Prostate gland (tissue), 2 donors: Measurements from ENCODE around the gene DGKQ. TPM values are rescaled to one million over a fixed set of nuclear protein-coding genes. Genes with fewer than 3 reads are reported as not detected.

Source experiments
- DNase-seq: peaks from one replicate; pipeline ENCODE4 v3.0.0-alpha.2; 2019; ENCODE audit warnings: low spot score
- H3K27ac ChIP-seq, 2 donors: fragments of 200-600 bp; sonication (generic); 2 replicates each; pipeline ENCODE4 v1.5.1; 2017 to 2019
- H3K27me3 ChIP-seq: fragments of 200-600 bp; sonication (generic); replicated peaks from 2 replicates; pipeline ENCODE4 v1.5.1; 2019; ENCODE audit not compliant: insufficient read depth
- H3K36me3 ChIP-seq, 2 donors: fragments of 200-600 bp; sonication (generic); 1 replicate in 1 of 2; 2 replicates in 1 of 2; pipeline versions ENCODE4 v1.5.1 to v1.8.1; 2017 to 2019
- H3K4me1 ChIP-seq: fragments of 200-600 bp; sonication (generic); replicated peaks from 2 replicates; pipeline ENCODE4 v1.5.1; 2019
- H3K4me3 ChIP-seq, 2 donors: fragments of 200-600 bp; sonication (generic); 2 replicates each; pipeline ENCODE4 v1.5.1; 2017 to 2019
- H3K9me3 ChIP-seq: fragments of 200-600 bp; sonication (generic); 2 replicates; pipeline ENCODE4 v1.5.1; 2017
- POLR2A ChIP-seq: fragments of 450-650 bp; IDR thresholded peaks from one replicate; pipeline ENCODE4 v1.6.1; 2016; ENCODE audit warnings: antibody characterized with exemption, mild to moderate bottlenecking
- POLR2AphosphoS5 ChIP-seq: sonication (generic); formaldehyde crosslinking; IDR thresholded peaks from one replicate; pipeline ENCODE4 v1.6.1; 2017; ENCODE audit warnings: antibody characterized with exemption
- WGBS: methylation state at CpG from one replicate; pipeline ENCODE4 v1.1.5; 2018; 5-methylcytosine and 5-hydroxymethylcytosine counted together
- intact Hi-C: fragments of 100-400 bp; cut with DNase I; formaldehyde crosslinking; loops from one replicate; pipeline ENCODE4 v1.14.2; 2022
- total RNA-seq, 2 donors: library from RNA; depleted of rRNA; stranded (reverse); fragments of >200 nt; gene quantifications; one replicate each; pipeline ENCODE4 v1.1.0, GENCODE V29; 2016
- TF ChIP-seq, protein P1 (sequence below), 4 experiments: fragments of 200-600 bp in 2 of 4; fragments of 450-650 bp in 2 of 4; sonication (generic) in 2 of 4; IDR thresholded peaks; 1 replicate in 3 of 4; 2 replicates in 1 of 4; pipeline ENCODE4 v1.5.1; 2016 to 2019; ENCODE audit warnings: antibody characterized with exemption in 4 of 4, mild to moderate bottlenecking in 2 of 4, moderate library complexity in 2 of 4

DGKQ gene
- total RNA-seq, 2 donors from 2014 or later = 10.4 to 17.1 TPM

DNA sequence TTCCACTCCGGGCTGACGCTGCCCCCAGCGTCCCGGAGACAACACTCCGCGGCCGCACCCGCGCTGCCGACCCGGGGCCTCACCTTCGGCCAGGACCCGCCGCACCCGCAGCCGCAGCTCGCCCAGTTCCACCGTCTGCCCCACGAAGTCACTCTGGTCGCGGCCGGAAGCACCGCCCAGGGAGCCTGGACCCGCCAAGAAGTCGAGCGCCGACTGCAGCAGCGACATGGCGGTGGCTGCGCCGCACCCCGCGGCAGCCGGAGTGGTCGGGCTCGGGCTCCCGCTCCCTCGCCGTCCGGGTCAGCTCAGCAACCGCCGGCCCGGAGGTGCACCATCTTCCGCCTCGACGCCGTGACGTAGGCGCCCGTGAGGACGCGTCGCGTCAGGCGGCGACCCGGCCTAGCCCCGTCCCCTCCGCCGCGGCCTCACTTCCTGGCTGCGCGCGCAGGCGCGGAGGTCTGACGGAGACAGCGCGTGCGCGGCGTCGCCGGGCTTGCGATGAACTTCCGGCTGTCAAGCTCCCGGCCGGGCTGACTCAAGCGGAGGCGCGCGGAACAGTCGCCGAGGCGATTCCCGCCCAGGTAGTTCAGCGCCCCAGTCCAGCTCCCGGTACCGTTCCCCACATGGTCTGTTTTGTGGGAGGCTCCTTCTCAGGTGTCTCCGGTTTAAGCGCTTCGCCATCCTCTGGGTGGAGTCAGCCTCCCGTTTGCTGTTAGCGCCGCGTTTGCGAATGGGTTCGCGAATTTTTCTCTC is 41.2 kb downstream of the DGKQ start, which contains the start of the genes GAK and TMEM175:
Gene GAK, minus strand, starts transcription at position 357 of the 753 bp plus-strand sequence. Its CDS starts 129 bp downstream, at position 228.
Gene TMEM175, plus strand, starts transcription at position 501 of the 753 bp plus-strand sequence. CDS start 15,280 bp downstream, outside the sequence.
- intact Hi-C loops = loop anchor here (5.0 kb wide), 1 partner anchor 40 kb away; the partner anchor contains the start of gene DGKQ
- 0% methylated on average over 41 of the region's 99 CpGs for WGBS

DNA sequence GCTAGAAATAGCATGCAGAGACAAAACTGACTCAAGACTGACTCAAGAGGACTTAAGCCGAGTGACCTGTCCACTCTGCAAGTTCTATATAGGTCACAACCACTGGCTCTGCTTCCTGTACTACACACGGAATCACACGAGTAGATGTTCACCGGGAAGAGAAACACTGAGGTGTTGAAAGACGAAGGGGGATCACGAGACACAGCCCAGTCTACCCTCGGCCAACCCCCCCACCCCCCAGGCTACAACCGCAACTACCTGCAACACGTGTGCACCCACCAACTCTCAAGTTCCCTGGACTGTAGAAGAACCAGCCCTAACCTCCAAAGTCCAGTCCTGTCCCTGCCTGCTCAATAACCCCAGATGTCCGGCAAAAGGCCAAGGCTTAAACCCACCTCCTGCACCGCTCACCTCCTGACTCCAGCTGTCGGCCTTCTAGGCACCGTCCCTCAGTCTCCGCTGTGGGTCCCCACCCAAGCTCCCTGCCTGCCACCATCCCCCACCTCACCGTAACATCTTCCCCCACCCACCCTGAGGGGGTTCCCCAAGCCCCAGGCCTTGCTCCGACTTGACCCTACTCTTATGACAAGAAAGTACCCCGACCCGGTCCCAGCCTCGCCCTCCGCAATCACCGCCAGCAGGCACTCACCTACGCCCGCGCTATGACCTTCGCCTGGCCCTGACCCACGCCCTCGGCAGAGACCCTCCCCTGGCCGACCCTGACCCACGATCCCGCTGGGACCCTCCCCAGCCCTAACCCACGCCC is 42.0 kb downstream of the DGKQ start:
- 1% methylated on average over 30 of the region's 31 CpGs for WGBS
- H3K9me3 ChIP-seq = no peaks in the 10 kb centered on the region
- intact Hi-C loops = loop anchor here (5.0 kb wide), 1 partner anchor 41 kb away; the partner anchor contains the start of gene DGKQ
- H3K36me3 ChIP-seq = no peaks in the 10 kb centered on the region
- peak overlapping the region; percentile 89 to 97 for H3K4me3 ChIP-seq
- no peak for DNase-seq
- no peaks in the 10 kb centered on the region for H3K27me3 ChIP-seq
- H3K27ac ChIP-seq = peak overlapping the region; percentile 82 to 83
- peaks cover 14% of the 10 kb centered on the region for H3K4me1 ChIP-seq
- TF ChIP-seq, protein P1, sequence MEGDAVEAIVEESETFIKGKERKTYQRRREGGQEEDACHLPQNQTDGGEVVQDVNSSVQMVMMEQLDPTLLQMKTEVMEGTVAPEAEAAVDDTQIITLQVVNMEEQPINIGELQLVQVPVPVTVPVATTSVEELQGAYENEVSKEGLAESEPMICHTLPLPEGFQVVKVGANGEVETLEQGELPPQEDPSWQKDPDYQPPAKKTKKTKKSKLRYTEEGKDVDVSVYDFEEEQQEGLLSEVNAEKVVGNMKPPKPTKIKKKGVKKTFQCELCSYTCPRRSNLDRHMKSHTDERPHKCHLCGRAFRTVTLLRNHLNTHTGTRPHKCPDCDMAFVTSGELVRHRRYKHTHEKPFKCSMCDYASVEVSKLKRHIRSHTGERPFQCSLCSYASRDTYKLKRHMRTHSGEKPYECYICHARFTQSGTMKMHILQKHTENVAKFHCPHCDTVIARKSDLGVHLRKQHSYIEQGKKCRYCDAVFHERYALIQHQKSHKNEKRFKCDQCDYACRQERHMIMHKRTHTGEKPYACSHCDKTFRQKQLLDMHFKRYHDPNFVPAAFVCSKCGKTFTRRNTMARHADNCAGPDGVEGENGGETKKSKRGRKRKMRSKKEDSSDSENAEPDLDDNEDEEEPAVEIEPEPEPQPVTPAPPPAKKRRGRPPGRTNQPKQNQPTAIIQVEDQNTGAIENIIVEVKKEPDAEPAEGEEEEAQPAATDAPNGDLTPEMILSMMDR (IDR thresholded peaks at IDR 0.05) = no peak
- TF ChIP-seq POLR2A = no peak
- no peak for TF ChIP-seq POLR2AphosphoS5

More for the DNA sequence above, 41.2 kb downstream of the DGKQ start, which contains the start of the genes GAK and TMEM175:
- no peaks in the 10 kb centered on the region for H3K36me3 ChIP-seq
- no peaks in the 10 kb centered on the region for H3K9me3 ChIP-seq
- H3K27me3 ChIP-seq = no peaks in the 10 kb centered on the region
- peak within 1 kb of the TSS; percentile 82 to 83 for H3K27ac ChIP-seq
- peak within 1 kb of the TSS; percentile 89 to 97 for H3K4me3 ChIP-seq
- DNase-seq = peak; percentile 93
- TF ChIP-seq POLR2A (peak; percentile 83), POLR2AphosphoS5 (peak; percentile 94)
- TF ChIP-seq, protein P1 (IDR thresholded peaks at IDR 0.05) = peak in 2 of 4 experiments; percentile 36 to 51
- H3K4me1 ChIP-seq = peaks cover 14% of the 10 kb centered on the region

DNA sequence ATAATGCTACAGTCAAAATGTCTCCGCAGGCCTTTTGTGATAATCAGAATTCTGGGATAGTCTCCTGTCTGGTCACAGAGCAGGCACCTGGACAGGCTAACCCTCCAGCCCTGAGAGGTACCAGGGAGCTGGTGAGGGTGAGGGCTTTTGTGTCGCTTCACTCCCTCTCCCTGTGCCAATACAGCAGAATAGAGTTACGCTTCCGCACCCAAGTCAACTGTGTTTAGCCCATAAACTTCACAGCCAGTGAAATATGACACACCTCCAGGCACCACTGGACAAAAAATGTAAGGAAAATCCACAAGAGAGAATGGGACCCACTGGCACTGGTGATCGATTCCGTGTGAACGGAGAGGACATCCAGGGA is 42.6 kb downstream of the DGKQ start:
- 30% methylated on average over 7 of the region's 7 CpGs for WGBS
- peaks cover 14% of the 10 kb centered on the region for H3K4me1 ChIP-seq

DNA sequence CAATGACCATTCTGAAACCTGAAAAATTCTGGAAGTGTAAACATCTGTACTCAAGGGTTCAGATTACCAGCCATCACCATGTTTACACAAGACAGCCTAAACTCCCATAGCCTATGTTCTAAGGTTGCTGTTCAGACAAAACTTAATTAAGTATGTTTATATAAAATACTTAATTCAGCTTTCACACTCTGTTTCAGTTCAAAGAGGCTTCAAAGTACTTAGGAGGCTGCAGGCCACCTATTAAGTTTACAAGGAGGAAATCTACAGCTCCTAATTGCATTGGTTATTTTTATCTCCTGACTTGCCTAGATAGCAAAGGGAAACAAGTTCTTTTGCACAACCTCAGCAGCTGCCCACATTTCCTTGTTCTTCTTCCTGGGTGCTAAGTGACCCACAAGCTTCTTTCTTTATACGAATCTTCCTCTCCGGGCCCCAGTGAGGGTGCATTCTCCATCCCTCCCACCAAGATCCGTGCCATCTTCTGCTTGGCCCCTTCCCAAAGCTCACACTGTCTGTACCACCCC is 43.3 kb downstream of the DGKQ start:
- Histone ChIP-seq H3K4me1 (peaks cover 14% of the 10 kb centered on the region), H3K9me3 (no peaks in the 10 kb centered on the region), H3K4me3 (peak overlapping the region in 1 of 2 donors; percentile 97), H3K27ac (no peak overlapping the region), H3K27me3 (no peaks in the 10 kb centered on the region), H3K36me3 (no peaks in the 10 kb centered on the region)
- DNase-seq = no peak
- intact Hi-C loops = loop anchor here (5.0 kb wide), 1 partner anchor 42 kb away; the partner anchor contains the start of gene DGKQ
- no peak for TF ChIP-seq POLR2AphosphoS5
- TF ChIP-seq POLR2A = no peak
- TF ChIP-seq, protein P1 (IDR thresholded peaks at IDR 0.05) = no peak
- 11% methylated on average over 3 of the region's 3 CpGs for WGBS

More for the DNA sequence above, 42.6 kb downstream of the DGKQ start:
- H3K4me3 ChIP-seq = peak overlapping the region; percentile 89 to 97
- TF ChIP-seq, protein P1 (IDR thresholded peaks at IDR 0.05) = no peak
- TF ChIP-seq POLR2AphosphoS5 = no peak
- no peak for TF ChIP-seq POLR2A
- DNase-seq = no peak
- no peaks in the 10 kb centered on the region for H3K27me3 ChIP-seq
- H3K9me3 ChIP-seq = no peaks in the 10 kb centered on the region
- no peaks in the 10 kb centered on the region for H3K36me3 ChIP-seq
- peak overlapping the region in 1 of 2 donors; percentile 82 for H3K27ac ChIP-seq
- intact Hi-C loops = loop anchor here (5.0 kb wide), 1 partner anchor 41 kb away; the partner anchor contains the start of gene DGKQ
